ENCODE results near the gene SPECC1.

DNA sequence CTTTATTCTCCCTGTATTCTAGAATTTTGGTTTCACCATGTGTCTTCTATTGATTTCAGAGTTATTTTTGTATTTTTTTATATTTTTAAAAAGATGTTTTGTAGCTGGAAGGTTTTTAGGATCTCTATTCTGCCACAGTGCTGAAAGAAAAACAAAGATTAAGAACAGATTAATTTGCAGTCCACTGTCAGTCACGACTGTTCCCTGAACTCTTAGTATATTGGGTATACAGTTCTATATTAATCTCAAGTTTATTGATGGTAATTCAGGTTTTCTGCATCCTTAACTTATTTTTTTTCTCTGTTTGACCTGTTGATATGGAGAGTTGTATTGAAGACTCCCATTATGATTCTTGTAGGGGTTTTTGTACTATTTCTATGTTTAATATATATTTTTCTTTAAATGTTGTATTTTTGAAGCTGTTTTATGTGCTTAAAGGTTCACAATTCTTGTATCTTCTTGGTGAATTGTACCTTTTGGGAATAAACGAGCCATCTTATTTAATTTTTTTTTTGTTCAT, 2.9 kb downstream of the SPECC1 start:
- TF ChIP-seq BHLHE40 (IDR thresholded peaks at IDR 0.05; ENCODE audit: borderline replicate concordance) (no peak), L3MBTL2 (conservative IDR thresholded peaks at IDR 0.05) (no peak), FOXK2 (IDR thresholded peaks at IDR 0.05) (no peak)

All from HEK293T (cell line).